ENCODE results near the gene XYLT1. TPM values are rescaled to one million over a fixed set of nuclear protein-coding genes. Genes with fewer than 3 reads are reported as not detected.

XYLT1 gene
- polyA plus RNA-seq, 1 donor = 9.9 TPM

DNA sequence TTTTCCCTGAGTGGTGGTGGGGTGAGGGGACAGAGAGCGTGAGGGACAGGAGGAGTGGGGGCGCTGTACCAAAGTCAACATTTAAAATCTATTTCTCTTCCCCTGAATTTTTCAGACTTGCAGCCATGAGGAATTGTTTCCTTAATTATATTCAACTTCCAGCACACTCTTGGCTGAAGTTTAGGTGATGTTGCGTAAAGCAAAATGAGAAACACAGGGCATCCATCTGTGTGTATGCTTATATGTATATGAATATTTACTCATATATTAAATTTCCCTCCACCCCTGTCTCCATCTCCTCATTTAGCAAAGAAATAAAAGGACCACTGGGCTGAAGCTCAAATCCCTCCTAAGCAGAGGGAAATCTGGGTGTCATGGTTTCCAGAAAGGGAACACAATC is 218.1 kb downstream of the XYLT1 start:
- Histone ChIP-seq H3K4me1 (ENCODE audit: control insufficient read depth, insufficient read depth, low read length) (no peaks in the 10 kb centered on the region), H3K36me3 (ENCODE audit: control insufficient read depth, insufficient read depth, low read length) (peaks cover 5% of the 10 kb centered on the region), H3K27ac (ENCODE audit: low read length) (no peak overlapping the region), H3K4me3 (ENCODE audit: low read length) (no peak overlapping the region), H3K27me3 (ENCODE audit: control insufficient read depth, insufficient read depth, low read length) (no peaks in the 10 kb centered on the region), H3K9me3 (ENCODE audit: control insufficient read depth, low read depth, low read length) (no peaks in the 10 kb centered on the region)
- no peak for DNase-seq
- WGBS (ENCODE audit: insufficient coverage, low lambda C conversion rate) = no CpG with 5 or more reads among the region's 3 CpGs

GRCh38 chr16:17252064-17252463 is 218.7 kb downstream of the XYLT1 start:
- Histone ChIP-seq H3K9me3 (ENCODE audit: control insufficient read depth, low read depth, low read length) (no peaks in the 10 kb centered on the region), H3K4me1 (ENCODE audit: control insufficient read depth, insufficient read depth, low read length) (no peaks in the 10 kb centered on the region), H3K4me3 (ENCODE audit: low read length) (no peak overlapping the region), H3K27me3 (ENCODE audit: control insufficient read depth, insufficient read depth, low read length) (no peaks in the 10 kb centered on the region), H3K36me3 (ENCODE audit: control insufficient read depth, insufficient read depth, low read length) (peaks cover 2% of the 10 kb centered on the region), H3K27ac (ENCODE audit: low read length) (no peak overlapping the region)
- no CpG with 5 or more reads among the region's 7 CpGs for WGBS (ENCODE audit: insufficient coverage, low lambda C conversion rate)
- DNase-seq = no peak

DNA sequence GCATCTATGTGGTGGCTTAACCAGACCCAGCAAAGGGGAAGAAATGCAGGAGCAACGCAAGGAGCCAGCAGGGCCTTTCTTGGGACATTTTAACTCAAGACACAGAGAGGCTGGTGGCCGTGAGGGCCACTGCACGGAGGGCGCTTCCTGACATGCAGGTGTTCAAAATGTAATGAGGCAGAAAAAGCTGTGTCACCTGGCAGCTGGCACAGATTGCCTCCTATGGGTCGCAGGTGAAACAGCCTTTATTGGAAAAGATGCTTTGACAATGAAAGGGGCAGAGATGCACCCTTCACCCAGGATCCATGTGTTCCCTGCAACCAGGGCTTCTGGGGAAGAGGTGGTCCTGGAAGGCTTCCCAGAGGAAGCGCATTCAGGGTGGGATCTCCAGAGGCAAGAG is 219.3 kb downstream of the XYLT1 start:
- no peak for DNase-seq
- H3K36me3 ChIP-seq (ENCODE audit: control insufficient read depth, insufficient read depth, low read length) = no peaks in the 10 kb centered on the region
- H3K9me3 ChIP-seq (ENCODE audit: control insufficient read depth, low read depth, low read length) = no peaks in the 10 kb centered on the region
- no CpG with 5 or more reads among the region's 6 CpGs for WGBS (ENCODE audit: insufficient coverage, low lambda C conversion rate)
- no peak overlapping the region for H3K4me3 ChIP-seq (ENCODE audit: low read length)
- H3K27ac ChIP-seq (ENCODE audit: low read length) = no peak overlapping the region
- no peaks in the 10 kb centered on the region for H3K27me3 ChIP-seq (ENCODE audit: control insufficient read depth, insufficient read depth, low read length)
- no peaks in the 10 kb centered on the region for H3K4me1 ChIP-seq (ENCODE audit: control insufficient read depth, insufficient read depth, low read length)

DNA sequence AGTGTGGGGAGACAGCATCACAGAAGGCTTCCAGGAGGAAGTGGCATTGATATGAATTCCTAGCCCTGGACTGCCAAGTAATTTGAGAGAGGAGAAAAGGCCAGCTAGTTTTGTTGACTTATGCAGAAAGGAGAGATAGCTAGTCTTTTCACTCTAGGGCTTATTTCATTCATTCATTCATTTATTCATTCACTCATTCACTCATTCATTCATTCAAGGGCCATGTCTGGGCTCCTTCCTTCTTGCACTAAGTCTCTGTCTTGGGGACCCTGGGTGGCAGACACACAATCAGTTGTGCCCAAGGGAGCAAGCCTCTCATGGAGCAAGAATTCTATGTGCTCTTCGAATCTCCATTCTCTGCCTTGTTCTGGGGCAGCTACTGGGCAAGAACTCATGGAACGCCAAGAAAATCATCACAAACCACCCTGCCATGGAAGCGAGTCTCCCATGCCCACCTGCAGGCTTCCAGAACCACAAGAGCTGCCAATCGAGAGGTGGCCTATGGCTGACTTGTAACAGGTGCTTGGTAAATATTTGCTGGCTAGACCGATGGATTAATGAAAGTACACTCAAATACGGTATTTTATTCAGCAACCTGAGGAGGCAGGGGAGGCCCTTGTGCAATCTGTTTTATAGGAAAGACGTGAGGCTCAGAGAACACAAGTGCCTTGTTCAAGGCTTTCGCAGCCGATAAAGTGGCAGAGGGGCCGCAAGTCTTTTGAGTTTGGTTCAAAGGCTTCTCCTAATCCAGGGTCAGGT is 223.6 kb downstream of the XYLT1 start:
- no CpG with 5 or more reads among the region's 10 CpGs for WGBS (ENCODE audit: insufficient coverage, low lambda C conversion rate)
- no peak overlapping the region for H3K4me3 ChIP-seq (ENCODE audit: low read length)
- H3K27ac ChIP-seq (ENCODE audit: low read length) = no peak overlapping the region
- no peaks in the 10 kb centered on the region for H3K36me3 ChIP-seq (ENCODE audit: control insufficient read depth, insufficient read depth, low read length)
- DNase-seq = no peak
- H3K9me3 ChIP-seq (ENCODE audit: control insufficient read depth, low read depth, low read length) = no peaks in the 10 kb centered on the region
- no peaks in the 10 kb centered on the region for H3K27me3 ChIP-seq (ENCODE audit: control insufficient read depth, insufficient read depth, low read length)
- no peaks in the 10 kb centered on the region for H3K4me1 ChIP-seq (ENCODE audit: control insufficient read depth, insufficient read depth, low read length)

DNA sequence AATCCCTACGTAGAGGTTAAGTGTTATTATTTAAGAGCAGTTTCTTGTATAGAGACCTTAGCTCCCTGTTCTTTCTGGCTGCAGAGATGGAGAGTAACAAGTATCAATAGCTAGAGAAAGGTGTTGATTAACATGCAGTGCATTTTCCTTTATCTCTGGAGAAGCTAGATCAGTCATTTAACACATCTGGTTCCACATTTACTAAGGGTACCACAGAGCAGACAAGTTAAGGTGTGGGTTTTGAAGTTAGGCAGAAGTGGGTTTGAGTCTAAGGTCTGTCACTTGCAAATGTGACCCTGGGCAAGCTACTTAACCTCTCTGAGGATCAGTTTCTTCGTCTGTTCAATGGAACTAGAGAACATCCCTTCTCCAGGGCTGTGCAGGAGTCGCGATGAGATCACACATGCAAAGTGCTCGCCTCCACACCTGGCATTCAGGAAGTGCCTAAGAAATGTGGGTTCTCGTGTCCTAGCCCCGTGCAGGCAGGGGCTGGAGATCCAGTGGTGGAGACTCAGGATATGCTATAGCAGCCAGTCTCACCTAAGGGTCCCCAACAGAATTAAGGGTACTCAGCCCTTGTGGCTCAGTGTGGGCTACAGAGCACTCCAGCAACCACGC is 224.4 kb downstream of the XYLT1 start:
- H3K4me1 ChIP-seq (ENCODE audit: control insufficient read depth, insufficient read depth, low read length) = no peaks in the 10 kb centered on the region
- DNase-seq = no peak
- H3K27me3 ChIP-seq (ENCODE audit: control insufficient read depth, insufficient read depth, low read length) = no peaks in the 10 kb centered on the region
- H3K9me3 ChIP-seq (ENCODE audit: control insufficient read depth, low read depth, low read length) = no peaks in the 10 kb centered on the region
- no peak overlapping the region for H3K4me3 ChIP-seq (ENCODE audit: low read length)
- WGBS (ENCODE audit: insufficient coverage, low lambda C conversion rate) = no CpG with 5 or more reads among the region's 8 CpGs
- H3K36me3 ChIP-seq (ENCODE audit: control insufficient read depth, insufficient read depth, low read length) = no peaks in the 10 kb centered on the region
- no peak overlapping the region for H3K27ac ChIP-seq (ENCODE audit: low read length)

GRCh38 chr16:17245776-17246175 is 225.0 kb downstream of the XYLT1 start:
- WGBS (ENCODE audit: insufficient coverage, low lambda C conversion rate) = no CpG with 5 or more reads among the region's 6 CpGs
- Histone ChIP-seq H3K36me3 (ENCODE audit: control insufficient read depth, insufficient read depth, low read length) (no peaks in the 10 kb centered on the region), H3K27ac (ENCODE audit: low read length) (no peak overlapping the region), H3K9me3 (ENCODE audit: control insufficient read depth, low read depth, low read length) (no peaks in the 10 kb centered on the region), H3K4me3 (ENCODE audit: low read length) (no peak overlapping the region), H3K4me1 (ENCODE audit: control insufficient read depth, insufficient read depth, low read length) (no peaks in the 10 kb centered on the region), H3K27me3 (ENCODE audit: control insufficient read depth, insufficient read depth, low read length) (no peaks in the 10 kb centered on the region)
- DNase-seq = no peak

DNA sequence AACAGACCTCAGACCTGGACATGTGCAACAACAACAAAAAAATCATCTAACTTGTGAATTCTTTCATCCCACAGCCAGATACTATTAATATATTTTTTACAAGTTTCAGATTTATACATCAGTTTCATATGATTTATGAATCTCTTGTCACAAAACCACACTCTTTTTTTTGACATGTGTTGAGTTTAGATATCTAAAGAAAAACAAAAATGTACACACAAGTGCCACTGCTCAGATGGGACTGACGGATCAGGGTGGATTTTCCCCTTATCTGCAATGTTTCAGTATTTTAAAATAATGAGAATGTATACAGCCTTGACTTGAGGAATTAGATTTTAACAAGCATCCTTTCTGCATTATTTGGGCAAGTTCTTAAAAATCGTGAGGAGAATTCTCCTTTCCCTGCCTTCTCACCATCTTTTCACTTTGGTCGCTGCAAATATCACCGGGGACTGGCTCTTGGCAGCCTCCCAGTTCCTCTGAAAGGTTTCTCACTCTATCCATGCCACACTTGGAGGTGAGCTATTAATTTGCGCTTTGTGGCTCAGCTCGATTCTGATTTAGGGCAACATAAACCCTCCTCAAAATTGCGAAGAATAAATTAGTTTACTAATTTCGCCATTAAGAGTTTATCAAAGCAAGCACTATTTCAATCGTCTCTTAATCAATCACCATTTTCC is 225.7 kb downstream of the XYLT1 start:
- no peak overlapping the region for H3K4me3 ChIP-seq (ENCODE audit: low read length)
- WGBS (ENCODE audit: insufficient coverage, low lambda C conversion rate) = 100% methylated on average over 1 of the region's 9 CpGs

GRCh38 chr16:17241264-17241835 is 229.4 kb downstream of the XYLT1 start:
- Histone ChIP-seq H3K9me3 (ENCODE audit: control insufficient read depth, low read depth, low read length) (no peaks in the 10 kb centered on the region), H3K27me3 (ENCODE audit: control insufficient read depth, insufficient read depth, low read length) (no peaks in the 10 kb centered on the region), H3K4me3 (ENCODE audit: low read length) (no peak overlapping the region), H3K4me1 (ENCODE audit: control insufficient read depth, insufficient read depth, low read length) (no peaks in the 10 kb centered on the region), H3K27ac (ENCODE audit: low read length) (no peak overlapping the region), H3K36me3 (ENCODE audit: control insufficient read depth, insufficient read depth, low read length) (no peaks in the 10 kb centered on the region)
- DNase-seq = no peak
- 83% methylated on average over 1 of the region's 8 CpGs for WGBS (ENCODE audit: insufficient coverage, low lambda C conversion rate)

More for the DNA sequence above, 225.7 kb downstream of the XYLT1 start:
- no peaks in the 10 kb centered on the region for H3K4me1 ChIP-seq (ENCODE audit: control insufficient read depth, insufficient read depth, low read length)
- DNase-seq = no peak
- H3K27me3 ChIP-seq (ENCODE audit: control insufficient read depth, insufficient read depth, low read length) = no peaks in the 10 kb centered on the region
- H3K36me3 ChIP-seq (ENCODE audit: control insufficient read depth, insufficient read depth, low read length) = no peaks in the 10 kb centered on the region
- H3K9me3 ChIP-seq (ENCODE audit: control insufficient read depth, low read depth, low read length) = no peaks in the 10 kb centered on the region
- H3K27ac ChIP-seq (ENCODE audit: low read length) = no peak overlapping the region

DNA sequence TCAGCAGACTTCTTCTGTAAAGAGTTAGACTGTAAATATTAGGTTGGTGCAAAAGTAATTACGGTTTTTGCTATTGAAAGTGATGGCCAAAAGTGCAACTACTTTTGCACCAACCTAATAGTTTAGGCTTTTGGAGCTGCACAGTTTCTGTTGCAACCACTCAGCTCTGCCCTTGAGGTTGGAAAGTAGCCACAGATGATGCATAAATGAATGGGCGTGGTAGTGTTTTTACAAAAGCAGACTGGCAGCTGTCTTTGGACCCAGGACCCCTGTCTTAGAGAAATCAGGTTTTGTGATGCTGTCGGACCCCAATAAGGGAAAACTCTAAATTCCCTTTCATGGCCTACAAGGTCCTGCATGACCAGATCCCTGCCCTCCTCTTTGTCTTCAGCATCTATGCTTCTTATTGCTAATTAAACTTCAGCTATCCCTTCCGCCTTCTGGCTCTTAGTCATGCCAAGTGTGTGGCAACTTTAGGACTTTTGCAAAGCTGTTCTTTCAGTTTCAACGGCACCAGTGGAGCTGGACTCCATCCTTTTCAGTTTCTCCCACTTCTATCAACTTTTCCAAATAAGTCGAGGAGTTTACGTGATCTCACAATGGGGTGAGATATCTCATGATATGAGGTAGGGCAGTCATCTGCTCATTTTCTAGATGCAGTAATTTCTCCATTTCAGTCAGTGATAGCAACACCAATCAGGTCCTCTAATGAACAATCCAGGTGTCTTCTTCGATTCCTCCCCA is 232.3 kb downstream of the XYLT1 start:
- WGBS (ENCODE audit: insufficient coverage, low lambda C conversion rate) = 89% methylated on average over 1 of the region's 8 CpGs
- DNase-seq = no peak
- H3K9me3 ChIP-seq (ENCODE audit: control insufficient read depth, low read depth, low read length) = no peaks in the 10 kb centered on the region

GRCh38 chr16:17237350-17237944 is 233.3 kb downstream of the XYLT1 start:
- H3K4me3 ChIP-seq (ENCODE audit: low read length) = no peak overlapping the region
- WGBS (ENCODE audit: insufficient coverage, low lambda C conversion rate) = no CpG with 5 or more reads among the region's 8 CpGs
- no peak overlapping the region for H3K27ac ChIP-seq (ENCODE audit: low read length)
- H3K36me3 ChIP-seq (ENCODE audit: control insufficient read depth, insufficient read depth, low read length) = no peaks in the 10 kb centered on the region
- H3K27me3 ChIP-seq (ENCODE audit: control insufficient read depth, insufficient read depth, low read length) = no peaks in the 10 kb centered on the region
- no peaks in the 10 kb centered on the region for H3K9me3 ChIP-seq (ENCODE audit: control insufficient read depth, low read depth, low read length)
- no peaks in the 10 kb centered on the region for H3K4me1 ChIP-seq (ENCODE audit: control insufficient read depth, insufficient read depth, low read length)
- peak in 1 of 2 donors; percentile 23 for DNase-seq

More for the DNA sequence above, 232.3 kb downstream of the XYLT1 start:
- H3K4me1 ChIP-seq (ENCODE audit: control insufficient read depth, insufficient read depth, low read length) = no peaks in the 10 kb centered on the region
- H3K36me3 ChIP-seq (ENCODE audit: control insufficient read depth, insufficient read depth, low read length) = no peaks in the 10 kb centered on the region
- H3K27ac ChIP-seq (ENCODE audit: low read length) = no peak overlapping the region
- H3K27me3 ChIP-seq (ENCODE audit: control insufficient read depth, insufficient read depth, low read length) = no peaks in the 10 kb centered on the region
- no peak overlapping the region for H3K4me3 ChIP-seq (ENCODE audit: low read length)
